Thymus (tissue), 2 donors: ENCODE measurements around the gene C19orf73. TPM values are rescaled to one million over a fixed set of nuclear protein-coding genes. Genes with fewer than 3 reads are reported as not detected.

Experiments used
- polyA plus RNA-seq: library from polyadenylated mRNA; stranded (reverse); fragments of 200-250 nt; gene quantifications from one replicate; pipeline ENCODE4 v1.2.3, GENCODE V29; 2013
- total RNA-seq: library from RNA; stranded (reverse); fragments of 120-200 nt; gene quantifications from one replicate; pipeline ENCODE4 v1.2.4, GENCODE V29; 2013
- donor health status: healthy.

Gene C19orf73
- total and polyA plus RNA-seq, 2 donors = 2.7 to 4.0 TPM

Other genes with a start within 250 kb of the C19orf73 start
- gene PPP1R15A, start 246.7 kb downstream of the C19orf73 start, total RNA-seq = 12.1 TPM
- gene PPP1R15A, start 246.7 kb downstream of the C19orf73 start, polyA plus RNA-seq = 40.0 TPM
- gene TULP2, start 220.4 kb downstream of the C19orf73 start, total RNA-seq = not detected
- 0.02 TPM for gene TULP2, start 220.4 kb downstream of the C19orf73 start, polyA plus RNA-seq
- gene NUCB1, start 218.8 kb downstream of the C19orf73 start, total RNA-seq = 42.3 TPM
- 119 TPM for gene NUCB1, start 218.8 kb downstream of the C19orf73 start, polyA plus RNA-seq
- gene DHDH, start 185.4 kb downstream of the C19orf73 start, total RNA-seq = 0.28 TPM
- gene DHDH, start 185.4 kb downstream of the C19orf73 start, polyA plus RNA-seq = 1.0 TPM
- 62.6 TPM for gene BAX, start 164.3 kb downstream of the C19orf73 start, total RNA-seq
- 126 TPM for gene BAX, start 164.3 kb downstream of the C19orf73 start, polyA plus RNA-seq
- 1,031 TPM for gene FTL, start 153.8 kb downstream of the C19orf73 start, total RNA-seq
- 8,316 TPM for gene FTL, start 153.8 kb downstream of the C19orf73 start, polyA plus RNA-seq
- 14.0 TPM for gene GYS1, start 125.8 kb downstream of the C19orf73 start, total RNA-seq
- gene GYS1, start 125.8 kb downstream of the C19orf73 start, polyA plus RNA-seq = 22.2 TPM
- 107 TPM for gene RUVBL2, start 125.3 kb downstream of the C19orf73 start, total RNA-seq
- 52.0 TPM for gene RUVBL2, start 125.3 kb downstream of the C19orf73 start, polyA plus RNA-seq
- not detected for gene LHB, start 102.1 kb downstream of the C19orf73 start, total RNA-seq
- 1.2 TPM for gene LHB, start 102.1 kb downstream of the C19orf73 start, polyA plus RNA-seq
- gene CGB3, start 94.8 kb downstream of the C19orf73 start, total RNA-seq = 0.14 TPM
- gene CGB3, start 94.8 kb downstream of the C19orf73 start, polyA plus RNA-seq = 0.37 TPM
- gene CGB2, start 87.3 kb downstream of the C19orf73 start, total RNA-seq = not detected
- 0.11 TPM for gene CGB2, start 87.3 kb downstream of the C19orf73 start, polyA plus RNA-seq
- not detected for gene CGB1, start 82.2 kb downstream of the C19orf73 start, total RNA-seq
- not detected for gene CGB1, start 82.2 kb downstream of the C19orf73 start, polyA plus RNA-seq
- gene CGB5, start 75.3 kb downstream of the C19orf73 start, total RNA-seq = 0.19 TPM
- 0.98 TPM for gene CGB5, start 75.3 kb downstream of the C19orf73 start, polyA plus RNA-seq
- 0.14 TPM for gene CGB8, start 70.0 kb downstream of the C19orf73 start, total RNA-seq
- 0.27 TPM for gene CGB8, start 70.0 kb downstream of the C19orf73 start, polyA plus RNA-seq
- 0.33 TPM for gene CGB7, start 61.4 kb downstream of the C19orf73 start, total RNA-seq
- gene CGB7, start 61.4 kb downstream of the C19orf73 start, polyA plus RNA-seq = 6.7 TPM
- 6.7 TPM for gene NTF4, start 54.3 kb downstream of the C19orf73 start, total RNA-seq
- 30.1 TPM for gene NTF4, start 54.3 kb downstream of the C19orf73 start, polyA plus RNA-seq
- not detected for gene KCNA7, start 46.4 kb downstream of the C19orf73 start, total RNA-seq
- 0.05 TPM for gene KCNA7, start 46.4 kb downstream of the C19orf73 start, polyA plus RNA-seq
- gene SNRNP70, start 33.7 kb downstream of the C19orf73 start, total RNA-seq = 142 TPM
- 419 TPM for gene SNRNP70, start 33.7 kb downstream of the C19orf73 start, polyA plus RNA-seq
- gene LIN7B, start 4.8 kb downstream of the C19orf73 start, total RNA-seq = 3.5 TPM
- 9.0 TPM for gene LIN7B, start 4.8 kb downstream of the C19orf73 start, polyA plus RNA-seq
- 7.0 TPM for gene PPFIA3, start 401 bp upstream of the C19orf73 start, total RNA-seq
- 14.1 TPM for gene PPFIA3, start 401 bp upstream of the C19orf73 start, polyA plus RNA-seq
- gene HRC, start 36.3 kb upstream of the C19orf73 start, total RNA-seq = 1.3 TPM
- 1.1 TPM for gene HRC, start 36.3 kb upstream of the C19orf73 start, polyA plus RNA-seq
- 3.7 TPM for gene TRPM4, start 38.6 kb upstream of the C19orf73 start, total RNA-seq
- gene TRPM4, start 38.6 kb upstream of the C19orf73 start, polyA plus RNA-seq = 7.6 TPM
- gene SLC6A16, start 206.0 kb upstream of the C19orf73 start, total RNA-seq = 0.76 TPM
- gene SLC6A16, start 206.0 kb upstream of the C19orf73 start, polyA plus RNA-seq = 2.5 TPM
- gene CD37, start 216.3 kb upstream of the C19orf73 start, total RNA-seq = 31.6 TPM
- gene CD37, start 216.3 kb upstream of the C19orf73 start, polyA plus RNA-seq = 78.4 TPM
- gene TEAD2, start 243.3 kb upstream of the C19orf73 start, total RNA-seq = 4.1 TPM
- gene TEAD2, start 243.3 kb upstream of the C19orf73 start, polyA plus RNA-seq = 6.6 TPM
- gene DKKL1, start 244.7 kb upstream of the C19orf73 start, total RNA-seq = 0.14 TPM
- 0.21 TPM for gene DKKL1, start 244.7 kb upstream of the C19orf73 start, polyA plus RNA-seq